Nephron progenitor cell (in vitro differentiated cells): Measurements from ENCODE around the gene IMPACT.

ENCODE experiments used
- DNase-seq: peaks from one replicate; pipeline ENCODE4 v3.0.0; 2021
- H3K27ac Mint-ChIP-seq: 2 replicates; pipeline ENCODE4 v1.8.0; 2021; ENCODE audit warnings: mild to moderate bottlenecking, moderate library complexity, mixed read lengths
- H3K27me3 Mint-ChIP-seq: 2 replicates; pipeline ENCODE4 v1.8.0; 2021; ENCODE audit warnings: mild to moderate bottlenecking, low read depth, mixed read lengths; ENCODE audit not compliant: poor library complexity
- H3K36me3 Mint-ChIP-seq: 2 replicates; pipeline ENCODE4 v1.8.0; 2021; ENCODE audit warnings: low read depth, mixed read lengths
- H3K4me1 Mint-ChIP-seq: 2 replicates; pipeline ENCODE4 v1.8.0; 2021; ENCODE audit warnings: mixed read lengths
- H3K4me3 Mint-ChIP-seq: 2 replicates; pipeline ENCODE4 v1.8.0; 2021; ENCODE audit warnings: mild to moderate bottlenecking, moderate library complexity, mixed read lengths
- H3K9me3 Mint-ChIP-seq: 2 replicates; pipeline ENCODE4 v1.8.0; 2021; ENCODE audit warnings: mild to moderate bottlenecking, moderate library complexity, mixed read lengths
- CTCF ChIP-seq: fragments of 200-600 bp; sonication (generic); IDR thresholded peaks from 2 replicates; pipeline ENCODE4 v1.5.0; 2021; ENCODE audit warnings: antibody characterized with exemption

IMPACT gene

GRCh38 chr18:24388957-24389356 is 37.5 kb upstream of the IMPACT start:
- Mint-ChIP-seq H3K36me3 (peaks cover 34% of the 10 kb centered on the region), H3K27ac (no peak overlapping the region), H3K9me3 (no peaks in the 10 kb centered on the region), H3K4me1 (peaks cover 11% of the 10 kb centered on the region), H3K27me3 (peaks cover 3% of the 10 kb centered on the region), H3K4me3 (no peak overlapping the region)
- no peak for DNase-seq
- TF ChIP-seq CTCF = no peak

GRCh38 chr18:24395049-24395795 is 31.2 kb upstream of the IMPACT start:
- Mint-ChIP-seq H3K27me3 (no peaks in the 10 kb centered on the region), H3K27ac (no peak overlapping the region), H3K4me3 (peak overlapping the region; percentile 94)

GRCh38 chr18:24396082-24396633 is 30.3 kb upstream of the IMPACT start:
- no peak overlapping the region for H3K27ac Mint-ChIP-seq
- no peak for DNase-seq
- peaks cover 12% of the 10 kb centered on the region for H3K36me3 Mint-ChIP-seq
- no peaks in the 10 kb centered on the region for H3K9me3 Mint-ChIP-seq
- no peak for TF ChIP-seq CTCF
- H3K4me3 Mint-ChIP-seq = peak overlapping the region; percentile 94
- peaks cover 49% of the 10 kb centered on the region for H3K4me1 Mint-ChIP-seq
- H3K27me3 Mint-ChIP-seq = no peaks in the 10 kb centered on the region

More at GRCh38 chr18:24395049-24395795, 31.2 kb upstream of the IMPACT start:
- no peak for DNase-seq
- Mint-ChIP-seq H3K36me3 (peaks cover 18% of the 10 kb centered on the region), H3K4me1 (peaks cover 40% of the 10 kb centered on the region), H3K9me3 (no peaks in the 10 kb centered on the region)
- no peak for TF ChIP-seq CTCF

GRCh38 chr18:24397131-24397693 is 29.3 kb upstream of the IMPACT start:
- H3K36me3 Mint-ChIP-seq = peaks cover 5% of the 10 kb centered on the region
- no peaks in the 10 kb centered on the region for H3K27me3 Mint-ChIP-seq
- H3K9me3 Mint-ChIP-seq = no peaks in the 10 kb centered on the region

GRCh38 chr18:24397694-24398368 is 28.6 kb upstream of the IMPACT start, which contains the start of gene OSBPL1A:
TSS of gene OSBPL1A (minus strand) at chr18:24397824. CDS start at chr18:24377533, 20,291 bp downstream.
- Mint-ChIP-seq H3K27ac (peak within 1 kb of the TSS; percentile 97), H3K9me3 (no peaks in the 10 kb centered on the region), H3K4me1 (peaks cover 62% of the 10 kb centered on the region), H3K36me3 (peaks cover 3% of the 10 kb centered on the region), H3K4me3 (peak within 1 kb of the TSS; percentile 94), H3K27me3 (no peaks in the 10 kb centered on the region)
- TF ChIP-seq CTCF = no peak
- peak; percentile 97 for DNase-seq

More at GRCh38 chr18:24397131-24397693, 29.3 kb upstream of the IMPACT start:
- DNase-seq = peak; percentile 75
- peak overlapping the region; percentile 97 for H3K27ac Mint-ChIP-seq
- peak overlapping the region; percentile 94 for H3K4me3 Mint-ChIP-seq
- H3K4me1 Mint-ChIP-seq = peaks cover 56% of the 10 kb centered on the region
- TF ChIP-seq CTCF = no peak
